H1 (cell line): ENCODE measurements around the gene NRXN2. TPM values are rescaled to one million over a fixed set of nuclear protein-coding genes. Genes with fewer than 3 reads are reported as not detected.

Experiments
- CTCF ChIA-PET: fragments of 300-600 bp; sonication (Branson Sonifier 250); formaldehyde crosslinking; loops from one replicate; lab custom pipeline; 2021; ENCODE audit not compliant: partially characterized antibody; lab: Charles Lee
- POLR2A ChIA-PET: fragments of 300-600 bp; sonication (Branson Sonifier 250); formaldehyde crosslinking; loops from one replicate; lab custom pipeline; 2021; ENCODE audit warnings: inconsistent platforms; ENCODE audit not compliant: partially characterized antibody; lab: Charles Lee
- DNase-seq, 2 experiments: peaks; one replicate each; pipeline versions ENCODE4 v3.0.0 to v3.0.0-alpha.2; 2010 to 2022; ENCODE audit warnings: low spot score in 2 of 2, low read depth in 1 of 2, mixed read lengths in 1 of 2
- FAIRE-seq: peaks from 2 replicates; lab custom pipeline; 2011; peaks lifted over from hg19 to GRCh38; lab: Jason Lieb, UNC
- H2AFZ ChIP-seq: 2 replicates; pipeline ENCODE4 v1.8.1; 2012; ENCODE audit warnings: low read length, inconsistent platforms
- H2AK5ac ChIP-seq: 2 replicates; pipeline ENCODE4 v1.6.1; 2013; ENCODE audit warnings: low read depth, low read length
- H2BK120ac ChIP-seq: replicated peaks from 2 replicates; pipeline ENCODE3; 2013; ENCODE audit warnings: low read depth, low read length, inconsistent platforms
- H2BK12ac ChIP-seq: 2 replicates; pipeline ENCODE4 v1.6.1; 2013; ENCODE audit warnings: low read depth, low read length
- H2BK15ac ChIP-seq: 2 replicates; pipeline ENCODE4 v1.6.1; 2013; ENCODE audit warnings: low read length
- H2BK20ac ChIP-seq: 2 replicates; pipeline ENCODE4 v1.6.1; 2013; ENCODE audit warnings: low read length
- H2BK5ac ChIP-seq: 2 replicates; pipeline ENCODE4 v1.6.1; 2013; ENCODE audit warnings: low read depth, low read length
- H3K14ac ChIP-seq: 2 replicates; pipeline ENCODE4 v1.6.1; 2013; ENCODE audit warnings: inconsistent platforms; ENCODE audit not compliant: insufficient read length
- H3K18ac ChIP-seq: 2 replicates; pipeline ENCODE4 v1.6.1; 2013; ENCODE audit warnings: low read length; ENCODE audit errors: extremely low read depth
- H3K23ac ChIP-seq: 2 replicates; pipeline ENCODE4 v1.6.1; 2013; ENCODE audit warnings: inconsistent platforms; ENCODE audit not compliant: insufficient read length
- H3K23me2 ChIP-seq: 2 replicates; pipeline ENCODE4 v1.6.1; 2013; ENCODE audit warnings: low read depth, low read length
- H3K27ac ChIP-seq: 2 replicates; pipeline ENCODE4 v1.6.1; 2011; ENCODE audit warnings: low read depth, low read length, inconsistent platforms
- H3K27me3 ChIP-seq, 4 experiments: replicated peaks in 1 of 4; 1 replicate in 1 of 4; 2 replicates in 3 of 4; pipeline versions ENCODE4 v1.6.1 to v1.8.1; 2011 to 2013; ENCODE audit warnings: low read length in 3 of 4, mild to moderate bottlenecking in 3 of 4, inconsistent platforms in 2 of 4, mixed read lengths in 2 of 4, moderate library complexity in 1 of 4; ENCODE audit not compliant: control insufficient read depth in 3 of 4, insufficient read depth in 3 of 4; ENCODE audit errors: extremely low read depth in 1 of 4
- H3K36me3 ChIP-seq, 4 experiments: 2 replicates each; pipeline versions ENCODE4 v1.6.1 to v1.8.1; 2011 to 2013; ENCODE audit warnings: mild to moderate bottlenecking in 4 of 4, low read length in 3 of 4, moderate library complexity in 2 of 4, control low read depth in 1 of 4, inconsistent platforms in 1 of 4; ENCODE audit not compliant: insufficient read depth in 4 of 4, control insufficient read depth in 2 of 4
- H3K4ac ChIP-seq: replicated peaks from 2 replicates; pipeline ENCODE3; 2013; ENCODE audit warnings: low read length, low read depth, mixed read lengths, inconsistent platforms; ENCODE audit not compliant: insufficient read length
- H3K4me1 ChIP-seq, 4 experiments: replicated peaks in 1 of 4; 1 replicate in 1 of 4; 2 replicates in 3 of 4; pipeline versions ENCODE4 v1.6.1 to v1.8.1; 2011 to 2013; ENCODE audit warnings: low read length in 3 of 4, inconsistent platforms in 2 of 4, mixed read lengths in 1 of 4; ENCODE audit not compliant: insufficient read depth in 4 of 4, control insufficient read depth in 3 of 4
- H3K4me2 ChIP-seq, 2 experiments: 2 replicates each; pipeline versions ENCODE4 v1.6.1 to v1.8.1; 2011 to 2013; ENCODE audit warnings: low read depth in 2 of 2, low read length in 2 of 2, control low read depth in 1 of 2, inconsistent platforms in 1 of 2, mild to moderate bottlenecking in 1 of 2; ENCODE audit not compliant: insufficient read depth in 1 of 2
- H3K4me3 ChIP-seq, 4 experiments: fragments of 200-600, 300-600 bp in 1 of 4; sonication (generic), shearing (Covaris generic), sonication (Bioruptor Twin) in 1 of 4; 2 replicates each; pipeline versions ENCODE4 v1.5.1 to v1.8.1; 2011 to 2016; ENCODE audit warnings: low read length in 4 of 4, low read depth in 3 of 4, control low read depth in 2 of 4, inconsistent platforms in 2 of 4, mild to moderate bottlenecking in 2 of 4, mixed read lengths in 1 of 4, moderate library complexity in 1 of 4; ENCODE audit not compliant: insufficient read depth in 2 of 4; ENCODE audit errors: extremely low read depth in 1 of 4
- H3K56ac ChIP-seq: replicated peaks from 2 replicates; pipeline ENCODE3; 2013; ENCODE audit warnings: low read depth, mild to moderate bottlenecking, mixed read lengths, low read length, inconsistent platforms; ENCODE audit not compliant: insufficient read length
- H3K79me1 ChIP-seq: 2 replicates; pipeline ENCODE4 v1.6.1; 2013; ENCODE audit warnings: low read depth, low read length, control low read depth
- H3K79me2 ChIP-seq, 2 experiments: 2 replicates each; pipeline versions ENCODE4 v1.6.1 to v1.8.1; 2012 to 2013; ENCODE audit warnings: low read length in 2 of 2, mild to moderate bottlenecking in 2 of 2, inconsistent platforms in 1 of 2; ENCODE audit not compliant: insufficient read depth in 2 of 2, control insufficient read depth in 1 of 2
- H3K9ac ChIP-seq, 4 experiments: replicated peaks in 1 of 4; 1 replicate in 1 of 4; 2 replicates in 3 of 4; pipeline versions ENCODE4 v1.6.1 to v1.8.1; 2011 to 2013; ENCODE audit warnings: low read depth in 3 of 4, low read length in 3 of 4, control low read depth in 2 of 4, mild to moderate bottlenecking in 2 of 4, moderate library complexity in 2 of 4, inconsistent platforms in 1 of 4; ENCODE audit errors: extremely low read depth in 1 of 4
- H3K9me3 ChIP-seq, 2 experiments: 2 replicates each; pipeline versions ENCODE4 v1.6.1 to v1.8.1; 2012 to 2013; ENCODE audit warnings: mild to moderate bottlenecking in 2 of 2, moderate library complexity in 2 of 2, control low read depth in 1 of 2, inconsistent platforms in 1 of 2, low read depth in 1 of 2, low read length in 1 of 2, mixed read lengths in 1 of 2; ENCODE audit not compliant: insufficient read depth in 2 of 2
- H4K20me1 ChIP-seq, 2 experiments: replicated peaks in 1 of 2; 2 replicates each; pipeline versions ENCODE3 to v1.8.1; 2011 to 2013; ENCODE audit warnings: inconsistent platforms in 2 of 2, low read length in 2 of 2, mild to moderate bottlenecking in 1 of 2; ENCODE audit not compliant: insufficient read depth in 2 of 2, control insufficient read depth in 1 of 2
- H4K5ac ChIP-seq: 2 replicates; pipeline ENCODE4 v1.6.1; 2013; ENCODE audit warnings: low read length, low read depth, mixed read lengths, inconsistent platforms; ENCODE audit not compliant: insufficient read length
- H4K8ac ChIP-seq: 2 replicates; pipeline ENCODE4 v1.8.0; 2013; ENCODE audit warnings: mild to moderate bottlenecking, moderate library complexity, low read length, inconsistent platforms; ENCODE audit not compliant: insufficient read depth; ENCODE audit errors: extremely low read depth
- H4K91ac ChIP-seq: replicated peaks from 2 replicates; pipeline ENCODE3; 2013; ENCODE audit warnings: low read length, mixed read lengths, inconsistent platforms; ENCODE audit not compliant: insufficient read length
- GABPA ChIP-seq: IDR thresholded peaks from 2 replicates; pipeline ENCODE4 v1.6.1; 2011; ENCODE audit warnings: mild to moderate bottlenecking, low read length, moderate library complexity, borderline replicate concordance; ENCODE audit not compliant: insufficient read depth
- TEAD4 ChIP-seq: IDR thresholded peaks from 2 replicates; pipeline ENCODE4 v1.6.1; 2012; ENCODE audit warnings: low read depth, low read length, inconsistent platforms, mixed read lengths
- WGBS, 2 experiments: shearing (Covaris generic) in 1 of 2; methylation state at CpG; one replicate each; pipeline versions ENCODE4 v1.1.6 to v1.1.7; 2013 to 2015; ENCODE audit warnings: low lambda C conversion rate in 2 of 2, mixed read lengths in 2 of 2, inconsistent platforms in 1 of 2, low coverage in 1 of 2, missing lambda C conversion rate in 1 of 2; ENCODE audit not compliant: insufficient replicate concordance in 2 of 2, insufficient coverage in 1 of 2, insufficient read length in 1 of 2; ENCODE audit errors: extremely low coverage in 1 of 2, missing lambda C conversion rate in 1 of 2; 5-methylcytosine and 5-hydroxymethylcytosine counted together
- polyA plus RNA-seq, 7 experiments: library from polyadenylated mRNA; depleted of rRNA in 3 of 7; stranded (reverse) in 5 of 7; unstranded in 2 of 7; fragments of >200 nt in 5 of 7; fragments of 200-250 nt in 2 of 7; gene quantifications; 1 replicate in 5 of 7; 2 replicates in 1 of 7; 4 replicates in 1 of 7; pipeline versions ENCODE4 v1.2.1 to v1.2.3, GENCODE V29; 2011 to 2013; ENCODE audit warnings: missing spikeins in 2 of 7, mixed read lengths in 2 of 7
- total RNA-seq: library from RNA; stranded (reverse); fragmentation: NEBNext Ultra II Directional; extraction: Animal tissue kit (Norgen Biotek cat#: 25700); gene quantifications from 2 replicates; pipeline ENCODE4 v1.2.1, GENCODE V29; 2021

Gene NRXN2
- total and polyA plus RNA-seq, 2 of the 8 experiments (the other 6 are each of a cell fraction or from before 2014, with no cell fraction given), result 1.3 to 11.5 TPM

DNA sequence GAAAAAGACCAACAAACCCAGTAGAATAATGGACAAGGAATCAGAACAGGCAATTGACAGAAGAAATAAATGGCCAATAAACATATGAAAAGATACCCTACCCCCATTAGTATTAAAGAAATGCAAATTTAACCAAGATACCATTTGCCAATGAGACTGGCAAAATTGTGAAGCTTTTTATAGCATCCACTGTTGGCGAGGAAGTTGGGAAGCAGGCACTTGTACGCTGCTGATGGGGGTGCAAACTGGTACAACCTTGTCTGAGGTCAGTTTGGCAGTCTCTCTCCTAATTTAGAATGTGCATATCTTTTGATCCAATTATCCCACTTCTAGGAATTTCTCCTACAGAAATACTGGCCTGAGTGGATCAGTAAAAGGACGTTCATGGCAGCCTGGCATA, 8.6 kb upstream of the NRXN2 start:
- CTCF ChIA-PET, result interaction anchor here (0.7 to 1.9 kb wide), 3 partner anchors 12 to 82 kb away, joined by 3 to 7 read pairs (median 3); partner anchors contain the start of gene RASGRP2
- FAIRE-seq, result no peak

More for the DNA sequence above, 8.6 kb upstream of the NRXN2 start:
- H3K4me3 ChIP-seq, result no peak overlapping the region
- TF ChIP-seq GABPA (no peak), TEAD4 (no peak)
- H3K14ac ChIP-seq, result no peak overlapping the region
- H3K9me3 ChIP-seq, result no peaks in the 10 kb centered on the region
- no peaks in the 10 kb centered on the region for H3K79me2 ChIP-seq
- POLR2A ChIA-PET, result interaction anchor here (42.9 kb wide), 1 partner anchor 34 kb away, joined by 1087 read pairs; the partner anchor contains the start of genes PYGM and SF1
- no peak overlapping the region for H3K23ac ChIP-seq
- no peak overlapping the region; a peak in 1 of 4 replicates for H3K4me2 ChIP-seq
- no peaks in the 10 kb centered on the region for H3K79me1 ChIP-seq
- H3K36me3 ChIP-seq, result 0 out of 8 replicates have a peak, but pooled peaks cover 0 to 4% (median 0%) of the 10 kb centered on the region in 4 experiments
- H3K56ac ChIP-seq, result no peak overlapping the region
- H4K5ac ChIP-seq, result no peak overlapping the region
- H3K9ac ChIP-seq, result no peak overlapping the region
- H3K4ac ChIP-seq, result no peak overlapping the region
- H2BK120ac ChIP-seq, result no peak overlapping the region
- H2BK12ac ChIP-seq, result no peak overlapping the region
- H3K27ac ChIP-seq, result no peak overlapping the region
- WGBS, 2 experiments, result 81% methylated on average over 3 of the region's 3 CpGs; no CpG with 5 or more reads in 1 of the 2 experiments
- H4K20me1 ChIP-seq, result no peaks in the 10 kb centered on the region
- no peak overlapping the region for H2AFZ ChIP-seq
- peaks cover 0 to 15% (median 5%) of the 10 kb centered on the region in 4 experiments; a peak in 6 of 7 replicates for H3K4me1 ChIP-seq
- no peaks in the 10 kb centered on the region; a peak in 2 of 7 replicates for H3K27me3 ChIP-seq
- no peak overlapping the region for H2BK15ac ChIP-seq
- no peak overlapping the region for H2BK5ac ChIP-seq
- no peak for DNase-seq
- no peak overlapping the region for H4K8ac ChIP-seq
- H2BK20ac ChIP-seq, result no peak overlapping the region
- H3K18ac ChIP-seq, result no peak overlapping the region
- no peak overlapping the region for H2AK5ac ChIP-seq
- H3K23me2 ChIP-seq, result no peaks in the 10 kb centered on the region; the same call in 1 of the 2 replicates
- no peak overlapping the region for H4K91ac ChIP-seq
